NCI-H510A (cell line): Measurements from ENCODE around the gene TPH2.

Source experiments
- DNase-seq: peaks from one replicate; lab custom pipeline; 2025; lab: John Stamatoyannopoulos, UW

Gene TPH2

GRCh38 chr12:72033991-72034390 is 95.3 kb downstream of the TPH2 start:
- no peak for DNase-seq

GRCh38 chr12:72035625-72036024 is 97.0 kb downstream of the TPH2 start:
- no peak for DNase-seq

DNA sequence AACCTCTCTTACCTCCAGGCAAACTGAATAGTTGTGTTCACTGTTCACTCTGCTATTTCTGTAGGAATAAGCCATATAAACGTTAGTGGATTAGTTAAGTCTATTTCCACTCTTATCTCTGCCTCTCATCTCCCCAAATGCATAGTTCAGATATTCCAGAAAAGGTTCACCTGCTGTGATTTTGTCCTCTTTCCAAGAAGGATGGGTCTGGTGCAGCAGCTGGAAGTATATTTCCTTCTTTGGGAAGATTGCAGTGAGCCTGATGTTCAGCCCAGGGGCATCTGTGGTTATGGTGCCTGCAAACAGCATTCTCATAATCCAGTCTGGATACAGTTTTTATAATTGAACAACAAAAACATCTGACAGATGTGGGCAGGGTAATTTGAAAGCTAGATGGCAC is 97.7 kb downstream of the TPH2 start:
- no peak for DNase-seq

- no peak for DNase-seq
Observed at GRCh38 chr12:72037006-72037795, 98.6 kb downstream of the TPH2 start.

DNA sequence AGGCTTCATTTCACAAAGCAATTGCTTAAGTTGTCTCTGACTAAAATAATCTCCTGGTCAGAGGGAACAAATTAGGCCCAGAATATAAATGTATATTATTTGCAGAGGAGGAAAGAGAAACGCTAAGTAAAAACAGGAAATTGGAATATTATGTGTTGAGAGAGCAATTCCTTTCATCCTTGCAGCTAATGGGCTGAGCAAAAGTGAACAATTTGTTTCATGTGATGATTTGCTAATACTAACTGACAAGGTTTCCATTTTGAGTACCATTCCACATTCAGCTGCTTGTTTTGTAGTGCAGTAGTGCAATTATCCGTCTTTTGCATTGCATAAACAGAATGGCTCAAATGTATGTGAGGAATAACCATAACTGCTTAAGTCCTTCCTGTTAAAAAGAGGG is 103.2 kb downstream of the TPH2 start:
- DNase-seq, result no peak

DNA sequence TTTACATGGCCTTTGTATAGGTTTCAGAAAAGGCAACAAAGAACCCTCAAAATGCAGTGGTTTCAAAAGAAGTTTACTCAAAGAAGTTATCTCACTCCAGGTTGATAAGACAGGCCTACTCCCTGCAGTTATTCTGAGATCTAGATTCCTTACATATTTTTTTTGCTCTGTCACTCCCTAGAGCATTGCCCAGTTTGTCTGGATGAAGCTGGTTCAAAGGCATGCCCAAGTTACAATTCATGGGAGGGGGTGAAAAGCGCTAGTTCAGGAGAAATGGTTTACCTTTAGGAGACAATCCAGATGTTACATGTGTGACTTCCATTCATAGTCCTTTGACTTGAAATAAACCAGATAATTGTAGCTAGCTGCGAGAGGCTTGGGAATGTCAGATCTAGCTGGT is 115.0 kb downstream of the TPH2 start:
- DNase-seq, result no peak

- DNase-seq, result no peak
Observed at GRCh38 chr12:72054511-72054910, 115.9 kb downstream of the TPH2 start.

DNA sequence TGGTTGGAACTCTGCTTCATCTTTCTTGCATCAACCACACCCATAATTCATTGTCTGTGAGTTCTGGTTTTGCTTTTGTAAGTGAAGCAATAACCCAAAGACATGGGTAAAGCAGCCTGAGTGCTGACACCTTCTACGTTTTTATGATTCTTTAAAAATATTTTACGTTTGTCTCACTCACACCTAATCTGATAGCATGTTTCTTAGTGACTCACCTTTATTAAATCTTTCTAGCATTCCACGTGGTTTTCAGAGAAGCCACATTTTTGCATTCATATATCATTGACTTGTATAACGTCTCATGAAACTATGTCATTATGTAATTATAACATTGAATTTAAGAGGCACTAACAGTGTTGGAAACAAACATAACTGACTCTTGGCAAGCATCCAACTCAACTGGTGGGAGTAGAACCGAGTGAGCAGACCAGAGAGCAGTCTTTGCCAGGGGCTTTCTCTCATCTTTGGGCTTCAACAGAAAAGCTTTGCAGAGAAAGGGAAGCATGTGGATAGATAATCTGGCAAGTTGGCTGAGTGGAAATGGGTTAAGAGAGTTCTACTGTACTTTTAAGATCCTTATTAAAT is 118.8 kb downstream of the TPH2 start:
- peak; percentile 3 for DNase-seq

- DNase-seq, result no peak
Observed at GRCh38 chr12:72063073-72063472, 124.4 kb downstream of the TPH2 start.

DNA sequence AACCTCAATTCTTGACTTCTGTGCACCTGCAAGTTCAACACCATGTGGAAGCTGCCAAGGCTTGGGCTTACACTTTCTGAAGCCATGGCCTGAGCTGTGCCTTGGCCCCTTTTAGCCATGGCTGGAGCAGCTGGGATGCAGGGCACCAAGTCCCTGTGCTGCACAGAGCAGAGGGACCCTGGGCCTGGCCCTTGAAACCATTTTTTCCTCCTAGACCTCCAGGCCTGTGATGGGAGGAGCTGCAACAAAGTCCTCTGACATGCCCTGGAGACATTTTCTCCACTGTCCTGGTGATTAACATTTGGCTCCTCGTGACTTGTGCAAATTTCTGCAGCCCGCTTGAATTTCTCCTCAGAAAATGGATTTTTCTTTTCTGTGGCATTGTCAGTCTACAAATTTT is 132.4 kb downstream of the TPH2 start:
- DNase-seq, result no peak

GRCh38 chr12:72072592-72073212 is 134.1 kb downstream of the TPH2 start:
- DNase-seq, result no peak

DNA sequence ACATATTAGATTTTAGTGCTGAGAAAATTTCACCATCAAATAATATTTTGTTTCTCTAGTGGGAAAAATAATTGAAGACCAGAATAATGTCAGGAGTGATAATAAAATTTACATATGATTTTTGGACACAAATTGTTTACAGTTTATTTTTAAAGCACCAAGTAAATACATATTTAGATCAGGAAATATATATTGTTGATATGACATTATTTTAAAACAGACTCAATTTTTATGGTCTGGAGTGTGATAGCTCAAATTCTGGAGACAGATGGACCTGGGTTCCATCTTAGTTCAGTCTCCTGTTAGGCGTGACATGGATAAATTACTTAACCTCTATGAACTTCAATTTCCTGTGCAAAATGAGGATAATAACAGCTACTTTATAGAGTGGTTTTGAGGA is 135.4 kb downstream of the TPH2 start:
- no peak for DNase-seq

GRCh38 chr12:72074956-72075355 is 136.3 kb downstream of the TPH2 start:
- no peak for DNase-seq

- no peak for DNase-seq
Observed at GRCh38 chr12:72075401-72075800, 136.8 kb downstream of the TPH2 start.

DNA sequence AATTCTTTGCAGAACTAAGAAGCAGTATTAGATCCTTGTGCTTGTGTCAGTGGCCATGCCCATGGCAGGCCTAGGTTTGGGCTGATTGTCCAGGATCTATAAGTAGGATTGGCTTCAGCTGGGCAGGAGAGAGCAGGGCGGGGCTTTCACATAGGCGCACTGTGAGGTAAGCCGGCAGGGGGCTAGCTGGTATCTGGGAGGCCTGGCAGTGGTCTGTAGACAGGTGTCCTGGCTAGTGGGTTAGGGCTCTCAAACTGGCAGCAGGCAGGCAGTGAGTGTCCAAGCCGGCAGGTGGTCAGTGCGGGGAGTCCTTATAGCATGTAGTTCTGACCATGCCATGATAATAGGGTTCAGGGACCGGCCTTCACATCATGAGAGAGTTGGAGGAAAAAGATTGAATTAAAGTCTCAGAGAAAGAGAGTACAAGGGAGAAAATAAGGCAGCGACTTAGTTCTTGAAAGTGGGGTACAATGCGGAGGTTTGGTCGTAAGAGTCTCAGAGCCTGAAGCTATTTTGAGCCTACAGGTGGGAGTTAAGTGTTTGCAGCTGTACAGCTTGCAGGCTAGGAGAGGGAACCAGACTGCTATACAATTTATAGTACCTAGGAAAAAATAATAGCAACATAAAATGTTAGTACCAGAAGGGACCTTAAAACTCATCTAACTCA is 137.4 kb downstream of the TPH2 start:
- DNase-seq, result no peak

DNA sequence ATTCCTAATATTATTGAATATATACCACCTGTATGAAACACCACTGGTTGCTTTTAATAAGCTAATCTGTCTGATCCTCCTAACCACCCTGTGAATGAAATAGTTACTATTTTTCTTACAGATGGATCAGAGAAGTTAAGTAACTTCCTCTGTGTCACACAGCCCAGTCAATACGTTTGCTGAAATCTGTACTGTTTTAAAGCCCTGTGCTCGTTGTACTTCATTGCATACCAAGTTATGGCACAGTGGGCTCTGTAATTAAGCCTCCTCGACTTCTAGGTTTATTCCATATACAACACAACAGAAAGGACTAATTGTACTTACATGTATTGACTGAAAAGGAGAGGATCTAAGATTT is 137.9 kb downstream of the TPH2 start:
- no peak for DNase-seq

GRCh38 chr12:72077111-72077820 is 138.6 kb downstream of the TPH2 start:
- DNase-seq, result no peak

DNA sequence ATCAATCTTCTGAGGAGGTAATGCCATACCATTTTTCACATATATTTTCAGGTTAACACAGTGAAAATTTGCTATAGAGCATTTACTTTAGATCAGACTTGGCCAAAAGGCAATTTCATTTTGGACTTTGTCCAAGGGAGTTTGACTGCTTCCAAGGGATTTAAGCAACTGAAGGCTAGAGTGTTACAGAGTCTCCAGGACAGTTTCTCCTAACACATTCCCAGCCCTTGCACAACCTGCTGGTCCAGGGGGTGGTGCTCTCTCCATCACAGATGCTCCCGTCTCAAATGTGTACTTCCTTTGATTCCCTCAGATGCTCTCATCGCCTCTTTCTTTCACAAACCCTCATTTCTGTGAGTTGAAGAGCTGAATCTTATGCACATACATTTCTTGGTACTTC is 143.1 kb downstream of the TPH2 start:
- DNase-seq, result no peak
